ENCODE results near the gene INSRR. TPM values are rescaled to one million over a fixed set of nuclear protein-coding genes. Genes with fewer than 3 reads are reported as not detected.
A peak's percentile ranks its signal among the peaks of the same experiment; 100 is the strongest.

The INSRR gene
- total RNA-seq, 4 donors from 2014 or later, result not detected

GRCh38 chr1:156897078-156897825 is 38.3 kb upstream of the INSRR start:
- Histone ChIP-seq H3K9me3 (no peaks in the 10 kb centered on the region), H3K4me1 (peaks cover 5 to 70% of the 10 kb centered on the region in 2 donors), H3K36me3 (no peaks in the 10 kb centered on the region), H3K27me3 (peaks cover 3% of the 10 kb centered on the region), H3K4me3 (replicated peaks in 1 of 3) (no peak overlapping the region), H3K27ac (peak overlapping the region in 2 of 3 donors; percentile 70 to 94)
- 70 to 73% methylated on average over 11 to 13 of the region's 14 CpGs for WGBS, 2 donors
- TF ChIP-seq CTCF (IDR thresholded peaks at IDR 0.05), result no peak
- TF ChIP-seq POLR2A (IDR thresholded peaks at IDR 0.05), result no peak
- DNase-seq, result no peak
- intact Hi-C loops (cut with DNase I), result no loop called here

GRCh38 chr1:156896490-156897033 is 37.6 kb upstream of the INSRR start:
- intact Hi-C loops (cut with DNase I), result no loop called here

GRCh38 chr1:156895927-156896326 is 37.0 kb upstream of the INSRR start:
- WGBS, 2 donors, result 74 to 90% methylated on average over 6 of the region's 6 CpGs
- no peak for TF ChIP-seq CTCF (IDR thresholded peaks at IDR 0.05)
- Histone ChIP-seq H3K36me3 (no peaks in the 10 kb centered on the region), H3K27ac (peak overlapping the region; percentile 85 to 94 (median 86)), H3K4me3 (replicated peaks in 1 of 3) (peak overlapping the region in 1 of 3 donors; percentile 1), H3K9me3 (no peaks in the 10 kb centered on the region), H3K27me3 (peaks cover 3% of the 10 kb centered on the region), H3K4me1 (peaks cover 5 to 60% of the 10 kb centered on the region in 2 donors)
- DNase-seq, result no peak
- intact Hi-C loops (cut with DNase I), result no loop called here

More at GRCh38 chr1:156896490-156897033, 37.6 kb upstream of the INSRR start:
- Histone ChIP-seq H3K4me3 (replicated peaks in 1 of 3) (peak overlapping the region in 1 of 3 donors; percentile 1), H3K36me3 (no peaks in the 10 kb centered on the region), H3K4me1 (peaks cover 5 to 66% of the 10 kb centered on the region in 2 donors), H3K27ac (peak overlapping the region in 2 of 3 donors; percentile 70 to 94), H3K9me3 (no peaks in the 10 kb centered on the region), H3K27me3 (peaks cover 3% of the 10 kb centered on the region)
- DNase-seq, result no peak
- 84 to 86% methylated on average over 9 to 14 of the region's 16 CpGs for WGBS, 2 donors
- no peak for TF ChIP-seq CTCF (IDR thresholded peaks at IDR 0.05)
- TF ChIP-seq POLR2A (IDR thresholded peaks at IDR 0.05), result no peak

GRCh38 chr1:156895455-156895812 is 36.5 kb upstream of the INSRR start:
- intact Hi-C loops (cut with DNase I), result no loop called here
- WGBS, 2 donors, result 67 to 71% methylated on average over 4 of the region's 4 CpGs
- Histone ChIP-seq H3K4me3 (replicated peaks in 1 of 3) (peak overlapping the region in 1 of 3 donors; percentile 6), H3K27ac (peak overlapping the region; percentile 85 to 94 (median 86)), H3K36me3 (no peaks in the 10 kb centered on the region), H3K4me1 (peaks cover 5 to 55% of the 10 kb centered on the region in 2 donors), H3K27me3 (peaks cover 3% of the 10 kb centered on the region), H3K9me3 (no peaks in the 10 kb centered on the region)
- DNase-seq, result no peak
- no peak for TF ChIP-seq CTCF (IDR thresholded peaks at IDR 0.05)
- no peak for TF ChIP-seq POLR2A (IDR thresholded peaks at IDR 0.05)

Data from thyroid gland (tissue), 4 donors.